Lung (tissue), 12 donors: ENCODE measurements around the gene PFKM. TPM values are rescaled to one million over a fixed set of nuclear protein-coding genes. Genes with fewer than 3 reads are reported as not detected.

Experiments
- ATAC-seq: fragments of 200-7000 bp; cut with Tn5 transposase; one replicate; pipeline ENCODE4 v1.9.1; 2020; ENCODE audit warnings: moderate number of reproducible peaks; ENCODE audit not compliant: insufficient read depth, low FRiP score
- DNase-seq, 3 donors: peaks; one replicate each; pipeline ENCODE4 v3.0.0-alpha.2; 2013 to 2017
- H3K27ac ChIP-seq, 2 donors: one replicate each; pipeline ENCODE4 v1.5.1; 2013; ENCODE audit warnings: mild to moderate bottlenecking in 2 of 2, moderate library complexity in 2 of 2, control low read depth in 1 of 2, inconsistent platforms in 1 of 2, low read depth in 1 of 2, low read length in 1 of 2
- H3K27me3 ChIP-seq, 3 donors: one replicate each; pipeline ENCODE4 v1.5.1; 2013; ENCODE audit warnings: low read length in 2 of 3; ENCODE audit not compliant: control insufficient read depth in 3 of 3, insufficient read depth in 3 of 3
- H3K36me3 ChIP-seq, 4 donors: one replicate each; pipeline ENCODE4 v1.5.1; 2013; ENCODE audit warnings: low read length in 4 of 4, mild to moderate bottlenecking in 1 of 4, moderate library complexity in 1 of 4; ENCODE audit not compliant: control insufficient read depth in 4 of 4, insufficient read depth in 4 of 4
- H3K4me1 ChIP-seq, 5 donors: one replicate each; pipeline ENCODE4 v1.5.1; 2013; ENCODE audit warnings: low read length in 5 of 5, mild to moderate bottlenecking in 2 of 5, moderate library complexity in 1 of 5; ENCODE audit not compliant: control insufficient read depth in 5 of 5, insufficient read depth in 5 of 5
- H3K4me3 ChIP-seq: one replicate; pipeline ENCODE4 v1.5.1; 2013; ENCODE audit warnings: mild to moderate bottlenecking, control low read depth, moderate library complexity
- H3K9ac ChIP-seq, 2 donors: one replicate each; pipeline ENCODE4 v1.5.1; 2013; ENCODE audit warnings: low read length in 2 of 2, control low read depth in 1 of 2; ENCODE audit not compliant: insufficient read depth in 1 of 2
- H3K9me3 ChIP-seq, 4 donors: one replicate each; pipeline ENCODE4 v1.5.1; 2013; ENCODE audit warnings: low read length in 3 of 4, mild to moderate bottlenecking in 1 of 4, moderate library complexity in 1 of 4; ENCODE audit not compliant: control insufficient read depth in 4 of 4, insufficient read depth in 3 of 4
- WGBS, 2 donors: extraction: QIAGEN DNeasy Blood & Tissue Kit; methylation state at CpG; one replicate each; pipeline ENCODE4 v1.1.7; 2013; 5-methylcytosine and 5-hydroxymethylcytosine counted together
- polyA plus RNA-seq, 2 donors: library from polyadenylated mRNA; stranded (reverse); fragments of 200-250 nt; gene quantifications; one replicate each; pipeline ENCODE4 v1.2.1, GENCODE V29; 2013
- total RNA-seq, 2 donors: library from RNA; depleted of rRNA in 1 of 2; stranded (reverse); fragments of >200 nt in 1 of 2; gene quantifications; one replicate each; pipeline ENCODE4 v1.2.1, GENCODE V29; 2014 to 2021
- TF ChIP-seq, protein P1 (sequence below): IDR thresholded peaks from 2 replicates; pipeline ENCODE4 v1.5.1; 2012; ENCODE audit warnings: mild to moderate bottlenecking; ENCODE audit errors: control extremely low read depth, extremely low read depth
- donor health status: control.
- donor health status: control.
- donor health status: Bipolar disorder and iron deficiency.
- donor health status: healthy.
- donor health status: DM: yes; HTN: yes; CAD: no.

The PFKM gene
- total and polyA plus RNA-seq, 4 donors = 14.0 to 48.9 (median 30.4) TPM

- 85 to 91% methylated on average over 19 of the region's 19 CpGs for WGBS, 2 donors
- TF ChIP-seq, protein P1, sequence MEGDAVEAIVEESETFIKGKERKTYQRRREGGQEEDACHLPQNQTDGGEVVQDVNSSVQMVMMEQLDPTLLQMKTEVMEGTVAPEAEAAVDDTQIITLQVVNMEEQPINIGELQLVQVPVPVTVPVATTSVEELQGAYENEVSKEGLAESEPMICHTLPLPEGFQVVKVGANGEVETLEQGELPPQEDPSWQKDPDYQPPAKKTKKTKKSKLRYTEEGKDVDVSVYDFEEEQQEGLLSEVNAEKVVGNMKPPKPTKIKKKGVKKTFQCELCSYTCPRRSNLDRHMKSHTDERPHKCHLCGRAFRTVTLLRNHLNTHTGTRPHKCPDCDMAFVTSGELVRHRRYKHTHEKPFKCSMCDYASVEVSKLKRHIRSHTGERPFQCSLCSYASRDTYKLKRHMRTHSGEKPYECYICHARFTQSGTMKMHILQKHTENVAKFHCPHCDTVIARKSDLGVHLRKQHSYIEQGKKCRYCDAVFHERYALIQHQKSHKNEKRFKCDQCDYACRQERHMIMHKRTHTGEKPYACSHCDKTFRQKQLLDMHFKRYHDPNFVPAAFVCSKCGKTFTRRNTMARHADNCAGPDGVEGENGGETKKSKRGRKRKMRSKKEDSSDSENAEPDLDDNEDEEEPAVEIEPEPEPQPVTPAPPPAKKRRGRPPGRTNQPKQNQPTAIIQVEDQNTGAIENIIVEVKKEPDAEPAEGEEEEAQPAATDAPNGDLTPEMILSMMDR = no peak
- DNase-seq (no peak), ATAC-seq (no peak)
- Histone ChIP-seq H3K9ac (no peak overlapping the region), H3K4me3 (no peak overlapping the region), H3K9me3 (no peaks in the 10 kb centered on the region), H3K27ac (no peak overlapping the region), H3K36me3 (no peaks in the 10 kb centered on the region), H3K27me3 (no peaks in the 10 kb centered on the region), H3K4me1 (no peaks in the 10 kb centered on the region)
These were observed 49.8 kb downstream of the PFKM start for GRCh38 chr12:48169011-48169410.

DNA sequence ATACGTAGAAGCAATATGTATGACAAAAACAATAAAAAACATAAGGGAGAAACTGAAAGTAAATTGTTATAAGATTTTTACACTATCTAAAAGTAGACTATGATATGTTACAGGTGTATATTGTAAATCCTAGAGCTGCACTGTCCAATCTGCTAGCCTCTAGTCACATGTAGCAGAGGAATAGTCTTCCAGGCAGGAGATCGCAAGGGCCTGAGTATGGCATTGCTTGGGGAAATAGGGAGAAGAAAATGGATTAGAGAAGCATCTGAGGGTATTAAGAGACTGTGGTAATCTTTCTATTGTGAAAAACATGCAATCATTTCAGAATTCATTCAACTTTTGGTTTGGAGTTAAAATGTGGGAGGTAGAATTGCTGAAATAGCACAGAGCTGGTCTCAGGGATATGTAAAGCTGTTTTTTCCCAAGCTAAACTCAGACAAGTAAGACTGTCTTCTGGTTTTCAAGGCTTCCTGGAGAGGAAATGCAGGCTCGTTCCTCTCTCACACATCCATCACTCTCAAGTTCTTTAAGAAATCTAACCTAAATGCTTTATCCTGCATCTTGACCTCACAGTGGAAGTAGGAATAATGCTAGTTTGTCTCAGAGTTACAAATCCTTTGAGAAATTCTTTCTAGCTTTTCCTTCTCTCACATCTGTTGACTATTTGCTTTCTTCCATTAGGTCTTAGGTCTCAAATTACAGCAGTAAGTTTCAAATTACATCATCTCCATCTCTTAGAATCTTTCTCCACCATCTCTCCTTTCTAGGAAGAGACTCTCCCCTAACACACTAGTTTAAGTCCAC, 56.7 kb downstream of the PFKM start:
- TF ChIP-seq, protein P1 = no peak
- WGBS, 2 donors = 60 to 67% methylated on average over 3 of the region's 3 CpGs

DNA sequence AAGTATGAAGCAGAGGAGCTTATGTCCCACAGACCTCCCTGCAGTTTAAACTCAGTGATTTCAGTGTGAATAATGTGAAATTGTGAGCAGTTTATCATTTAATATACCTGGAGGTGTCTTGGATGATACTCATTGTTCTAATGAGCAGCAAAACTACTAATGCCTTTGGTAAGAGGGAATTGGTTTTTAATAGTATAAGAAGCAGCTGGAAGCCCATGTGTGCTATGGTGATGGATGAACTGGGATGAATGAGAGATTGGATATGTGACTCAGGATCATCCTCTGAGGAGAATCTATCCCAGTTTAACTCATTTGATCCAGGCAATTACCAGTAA, 57.2 kb downstream of the PFKM start:
- TF ChIP-seq, protein P1 = no peak
- no peak overlapping the region for H3K4me3 ChIP-seq
- H3K9ac ChIP-seq = no peak overlapping the region
- peaks cover 0 to 9% (median 0%) of the 10 kb centered on the region in 5 donors for H3K4me1 ChIP-seq
- no peak for DNase-seq
- H3K9me3 ChIP-seq = no peaks in the 10 kb centered on the region
- ATAC-seq = no peak
- H3K27ac ChIP-seq = no peak overlapping the region
- no peaks in the 10 kb centered on the region for H3K36me3 ChIP-seq
- H3K27me3 ChIP-seq = peaks cover 0 to 13% (median 6%) of the 10 kb centered on the region in 3 donors

More for the DNA sequence above, 56.7 kb downstream of the PFKM start:
- ATAC-seq (no peak), DNase-seq (peak in 2 of 3 donors; percentile 56 to 58)
- H3K36me3 ChIP-seq = no peaks in the 10 kb centered on the region
- H3K4me1 ChIP-seq = peaks cover 0 to 9% (median 0%) of the 10 kb centered on the region in 5 donors
- H3K27ac ChIP-seq = no peak overlapping the region
- no peak overlapping the region for H3K4me3 ChIP-seq
- H3K27me3 ChIP-seq = peaks cover 0 to 8% (median under 1%) of the 10 kb centered on the region in 3 donors
- H3K9ac ChIP-seq = no peak overlapping the region
- H3K9me3 ChIP-seq = no peaks in the 10 kb centered on the region

DNA sequence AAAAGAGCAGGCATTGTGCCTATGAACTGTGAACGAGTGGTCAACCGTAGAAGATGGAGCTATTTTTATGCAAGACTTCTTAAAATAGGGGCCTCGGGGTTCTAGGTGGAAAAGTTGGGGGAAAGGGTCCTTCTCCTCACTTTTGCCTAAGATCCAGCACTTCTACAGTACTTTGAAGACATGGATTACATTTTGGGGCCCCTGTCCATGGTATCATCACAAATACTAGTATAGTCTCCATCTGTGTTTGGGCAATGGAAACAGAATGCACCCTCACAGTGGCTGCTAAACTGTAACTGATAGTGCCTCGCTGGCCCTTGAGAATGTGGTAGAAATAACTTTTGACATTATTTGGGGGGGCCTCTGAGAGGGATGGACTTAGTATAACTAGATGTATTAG, 58.8 kb downstream of the PFKM start:
- DNase-seq (no peak), ATAC-seq (no peak)
- H3K27ac ChIP-seq = no peak overlapping the region
- TF ChIP-seq, protein P1 = no peak
- no peaks in the 10 kb centered on the region for H3K9me3 ChIP-seq
- WGBS, 2 donors = 65 to 83% methylated on average over 4 of the region's 4 CpGs
- peaks cover 0 to 13% (median 4%) of the 10 kb centered on the region in 5 donors for H3K4me1 ChIP-seq
- H3K36me3 ChIP-seq = no peaks in the 10 kb centered on the region
- H3K27me3 ChIP-seq = peaks cover 0 to 29% (median 22%) of the 10 kb centered on the region in 3 donors
- no peak overlapping the region for H3K9ac ChIP-seq
- no peak overlapping the region for H3K4me3 ChIP-seq
